CD4-positive, CD25-positive, alpha-beta regulatory T cell (primary cell): ENCODE results near the gene FRMD8. TPM values are rescaled to one million over a fixed set of nuclear protein-coding genes. Genes with fewer than 3 reads are reported as not detected.

Experiments used
- ATAC-seq, 2 donors: fragments of 150-1000 bp; cut with Tn5 transposase; one replicate each; pipeline ENCODE4 v1.10.0; 2021; ENCODE audit warnings: low read depth in 2 of 2, moderate number of reproducible peaks in 2 of 2, moderate library complexity in 1 of 2
- DNase-seq, 3 donors: peaks; one replicate each; pipeline versions ENCODE4 v3.0.0 to v3.0.0-alpha.2; 2012 to 2022; ENCODE audit warnings: mixed read lengths in 1 of 3
- H3K27ac ChIP-seq: one replicate; pipeline ENCODE4 v1.7.0; 2013; ENCODE audit warnings: mild to moderate bottlenecking, low read length; ENCODE audit not compliant: insufficient read depth, poor library complexity, severe bottlenecking
- H3K27me3 ChIP-seq: one replicate; pipeline ENCODE4 v1.7.0; 2013; ENCODE audit warnings: low read length; ENCODE audit not compliant: control insufficient read depth, insufficient read depth
- H3K36me3 ChIP-seq: one replicate; pipeline ENCODE4 v1.7.0; 2013; ENCODE audit warnings: mild to moderate bottlenecking, low read length, moderate library complexity; ENCODE audit not compliant: control insufficient read depth, insufficient read depth
- H3K4me1 ChIP-seq: 2 replicates; pipeline ENCODE4 v1.7.0; 2013; ENCODE audit warnings: mild to moderate bottlenecking, low read length; ENCODE audit not compliant: insufficient read depth, control insufficient read depth, poor library complexity, severe bottlenecking
- H3K4me3 ChIP-seq: one replicate; pipeline ENCODE4 v1.7.0; 2013; ENCODE audit warnings: low read depth, mild to moderate bottlenecking, low read length, moderate library complexity
- H3K9me3 ChIP-seq, 2 experiments: 1 replicate in 1 of 2; 2 replicates in 1 of 2; pipeline ENCODE4 v1.7.0; 2013; ENCODE audit warnings: low read length in 2 of 2, mild to moderate bottlenecking in 1 of 2, moderate library complexity in 1 of 2; ENCODE audit not compliant: control insufficient read depth in 2 of 2
- H3K27ac Mint-ChIP-seq, 3 donors: one replicate each; pipeline ENCODE4 v1.8.0; 2020 to 2022; ENCODE audit warnings: mild to moderate bottlenecking in 3 of 3, mixed read lengths in 3 of 3, moderate library complexity in 2 of 3
- H3K27me3 Mint-ChIP-seq: one replicate; pipeline ENCODE4 v1.8.0; 2022; ENCODE audit warnings: mild to moderate bottlenecking, mixed read lengths
- H3K36me3 Mint-ChIP-seq: one replicate; pipeline ENCODE4 v1.8.0; 2020; ENCODE audit warnings: mixed read lengths
- H3K4me1 Mint-ChIP-seq, 4 donors: one replicate each; pipeline ENCODE4 v1.8.0; 2020 to 2022; ENCODE audit warnings: mixed read lengths in 4 of 4, mild to moderate bottlenecking in 1 of 4
- H3K4me3 Mint-ChIP-seq, 4 donors: one replicate each; pipeline ENCODE4 v1.8.0; 2020 to 2022; ENCODE audit warnings: mild to moderate bottlenecking in 4 of 4, mixed read lengths in 4 of 4, moderate library complexity in 3 of 4
- H3K9me3 Mint-ChIP-seq, 7 donors: one replicate each; pipeline ENCODE4 v1.8.0; 2020 to 2022; ENCODE audit warnings: mixed read lengths in 7 of 7, mild to moderate bottlenecking in 3 of 7, moderate library complexity in 2 of 7
- polyA plus RNA-seq, 4 donors: library from polyadenylated mRNA; unstranded; fragments of 300-500 nt; fragmentation: Illumina TruSeq; gene quantifications; one replicate each; pipeline ENCODE4 v1.2.3, GENCODE V29; 2021
- total RNA-seq: library from RNA; stranded (reverse); gene quantifications from one replicate; pipeline ENCODE4 v1.2.3, GENCODE V29; 2022

Gene FRMD8
- total and polyA plus RNA-seq, 5 donors from 2014 or later = 47.4 to 55.1 (median 53.0) TPM

DNA sequence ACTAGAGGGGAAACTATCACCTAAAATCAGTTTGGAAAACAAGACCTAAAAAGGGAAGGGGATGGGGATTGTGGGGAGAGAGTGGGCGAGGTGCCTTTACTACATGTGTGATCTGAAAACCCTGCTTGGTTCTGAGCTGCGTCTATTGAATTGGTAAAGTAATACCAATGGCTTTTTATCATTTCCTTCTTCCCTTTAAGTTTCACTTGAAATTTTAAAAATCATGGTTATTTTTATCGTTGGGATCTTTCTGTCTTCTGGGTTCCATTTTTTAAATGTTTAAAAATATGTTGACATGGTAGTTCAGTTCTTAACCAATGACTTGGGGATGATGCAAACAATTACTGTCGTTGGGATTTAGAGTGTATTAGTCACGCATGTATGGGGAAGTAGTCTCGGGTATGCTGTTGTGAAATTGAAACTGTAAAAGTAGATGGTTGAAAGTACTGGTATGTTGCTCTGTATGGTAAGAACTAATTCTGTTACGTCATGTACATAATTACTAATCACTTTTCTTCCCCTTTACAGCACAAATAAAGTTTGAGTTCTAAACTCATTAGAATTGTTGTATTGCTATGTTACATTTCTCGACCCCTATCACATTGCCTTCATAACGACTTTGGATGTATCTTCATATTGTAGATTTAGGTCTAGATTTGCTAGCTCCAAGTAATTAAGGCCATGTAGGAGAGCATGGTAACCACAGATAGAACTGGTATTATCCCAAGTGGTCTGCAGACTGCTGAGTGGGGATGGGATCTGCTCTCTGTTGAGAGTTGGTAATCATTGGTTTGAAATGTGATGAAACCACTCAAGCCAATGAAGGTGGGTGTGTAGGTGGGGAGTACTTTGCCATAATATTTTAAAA lies 39.8 kb downstream of the FRMD8 start:
- Mint-ChIP-seq H3K36me3 (peaks cover 40% of the 10 kb centered on the region), H3K27ac (peak overlapping the region; percentile 96 to 100 (median 98)), H3K9me3 (peaks cover 0 to 3% (median 0%) of the 10 kb centered on the region in 7 donors), H3K4me1 (peaks cover 11 to 57% (median 46%) of the 10 kb centered on the region in 4 donors), H3K4me3 (peak overlapping the region; percentile 90 to 97 (median 95)), H3K27me3 (peaks cover 8% of the 10 kb centered on the region)
- Histone ChIP-seq H3K27ac (peak overlapping the region; percentile 100), H3K4me1 (peaks cover 68% of the 10 kb centered on the region), H3K27me3 (no peaks in the 10 kb centered on the region), H3K9me3 (no peaks in the 10 kb centered on the region), H3K36me3 (peaks cover 11% of the 10 kb centered on the region), H3K4me3 (peak overlapping the region; percentile 97)
- ATAC-seq (peak; percentile 29 to 33), DNase-seq (peak in 2 of 3 donors; percentile 83)

- peaks cover 4% of the 10 kb centered on the region for H3K27me3 Mint-ChIP-seq
- H3K4me1 ChIP-seq = peaks cover 68% of the 10 kb centered on the region
- H3K36me3 Mint-ChIP-seq = peaks cover 40% of the 10 kb centered on the region
- no peak for ATAC-seq
- no peaks in the 10 kb centered on the region for H3K9me3 ChIP-seq
- no peaks in the 10 kb centered on the region for H3K27me3 ChIP-seq
- H3K27ac Mint-ChIP-seq = peak overlapping the region; percentile 96 to 100 (median 98)
- H3K27ac ChIP-seq = peak overlapping the region; percentile 100
- DNase-seq = peak in 2 of 3 donors; percentile 46 to 76
- H3K9me3 Mint-ChIP-seq = peaks cover 0 to 3% (median 0%) of the 10 kb centered on the region in 7 donors
- H3K4me1 Mint-ChIP-seq = peaks cover 17 to 63% (median 53%) of the 10 kb centered on the region in 4 donors
- peak overlapping the region; percentile 90 to 97 (median 95) for H3K4me3 Mint-ChIP-seq
- peaks cover 11% of the 10 kb centered on the region for H3K36me3 ChIP-seq
- H3K4me3 ChIP-seq = peak overlapping the region; percentile 97
Measured at GRCh38 chr11:65426839-65427690, 40.6 kb downstream of the FRMD8 start.

- Histone ChIP-seq H3K4me1 (peaks cover 76% of the 10 kb centered on the region), H3K4me3 (peak overlapping the region; percentile 97), H3K27ac (peak overlapping the region; percentile 100), H3K36me3 (peaks cover 11% of the 10 kb centered on the region), H3K9me3 (no peaks in the 10 kb centered on the region), H3K27me3 (no peaks in the 10 kb centered on the region)
- H3K27ac Mint-ChIP-seq = peak overlapping the region; percentile 96 to 100 (median 98)
- H3K36me3 Mint-ChIP-seq = peaks cover 38% of the 10 kb centered on the region
- peaks cover 0 to under 1% (median 0%) of the 10 kb centered on the region in 7 donors for H3K9me3 Mint-ChIP-seq
- H3K27me3 Mint-ChIP-seq = peaks cover 4% of the 10 kb centered on the region
- no peak for ATAC-seq
- peaks cover 20 to 68% (median 60%) of the 10 kb centered on the region in 4 donors for H3K4me1 Mint-ChIP-seq
- peak overlapping the region; percentile 90 to 97 (median 95) for H3K4me3 Mint-ChIP-seq
- DNase-seq = peak in 2 of 3 donors; percentile 48 to 68
Measured at GRCh38 chr11:65427691-65428577, 41.5 kb downstream of the FRMD8 start.

DNA sequence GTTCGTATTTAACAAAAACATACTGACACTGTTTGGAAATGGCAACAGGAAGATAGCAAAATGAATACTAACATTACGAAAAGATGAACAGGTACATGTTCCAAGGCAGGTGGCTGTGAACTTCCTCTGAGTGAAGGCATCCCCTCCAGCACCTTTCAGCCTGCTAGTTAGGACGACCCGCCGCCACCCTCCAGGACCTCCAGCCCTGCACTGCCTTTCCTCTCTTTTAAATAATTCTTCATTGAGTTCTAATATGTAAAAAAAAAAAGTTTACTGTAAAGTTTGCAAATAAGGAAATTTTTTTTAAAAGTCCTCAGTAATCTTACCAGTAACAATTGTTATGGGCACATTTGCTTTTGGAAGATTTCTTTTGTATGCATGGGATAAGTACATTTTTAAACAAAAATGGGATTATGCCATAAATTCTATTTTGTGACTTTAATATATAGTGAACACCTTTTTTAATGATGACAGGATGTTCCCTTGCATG lies 42.2 kb downstream of the FRMD8 start:
- Mint-ChIP-seq H3K27ac (peak overlapping the region; percentile 96 to 100 (median 98)), H3K4me1 (peaks cover 25 to 72% (median 63%) of the 10 kb centered on the region in 4 donors), H3K27me3 (peaks cover 4% of the 10 kb centered on the region), H3K4me3 (peak overlapping the region; percentile 90 to 97 (median 95)), H3K9me3 (no peaks in the 10 kb centered on the region), H3K36me3 (peaks cover 37% of the 10 kb centered on the region)
- ATAC-seq (no peak), DNase-seq (peak in 1 of 3 donors; percentile 79)
- Histone ChIP-seq H3K4me3 (peak overlapping the region; percentile 97), H3K9me3 (no peaks in the 10 kb centered on the region), H3K4me1 (peaks cover 78% of the 10 kb centered on the region), H3K36me3 (peaks cover 11% of the 10 kb centered on the region), H3K27ac (peak overlapping the region; percentile 100), H3K27me3 (no peaks in the 10 kb centered on the region)

DNA sequence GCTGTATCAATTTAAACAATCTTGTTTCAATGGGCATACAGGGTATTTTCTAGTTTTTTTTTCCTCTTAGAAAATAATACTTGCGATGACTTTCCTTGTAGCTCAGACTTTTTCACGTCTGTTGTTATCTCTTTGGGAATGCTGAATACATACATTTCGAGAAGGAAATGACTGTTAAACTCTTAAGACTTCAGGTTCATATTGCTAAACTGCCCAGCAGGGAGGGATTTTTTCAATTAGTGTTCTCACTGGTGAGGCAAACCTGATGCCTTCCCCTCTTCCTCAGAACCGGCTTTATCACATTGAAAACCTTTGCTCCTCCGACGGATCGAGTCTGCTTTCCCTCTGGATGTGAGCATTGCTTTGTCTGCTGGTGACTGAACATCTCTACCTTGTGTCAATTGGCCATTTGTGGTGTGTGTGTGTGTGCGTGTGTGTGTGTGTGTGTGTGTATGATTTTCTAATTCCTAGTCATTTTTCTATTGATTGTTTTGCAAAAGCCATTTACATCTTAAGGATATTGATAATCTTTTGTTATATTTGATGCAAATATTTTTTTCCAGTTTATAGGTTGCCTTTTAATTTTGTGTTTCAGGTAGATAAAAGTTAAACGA lies 42.7 kb downstream of the FRMD8 start:
- Mint-ChIP-seq H3K4me1 (peaks cover 25 to 75% (median 65%) of the 10 kb centered on the region in 4 donors), H3K9me3 (no peaks in the 10 kb centered on the region), H3K27me3 (peaks cover 4% of the 10 kb centered on the region), H3K36me3 (peaks cover 33% of the 10 kb centered on the region), H3K4me3 (peak overlapping the region; percentile 90 to 97 (median 95)), H3K27ac (peak overlapping the region; percentile 96 to 100 (median 98))
- no peaks in the 10 kb centered on the region for H3K9me3 ChIP-seq
- DNase-seq = peak in 2 of 3 donors; percentile 22 to 63
- H3K27me3 ChIP-seq = no peaks in the 10 kb centered on the region
- no peak for ATAC-seq
- peak overlapping the region; percentile 97 for H3K4me3 ChIP-seq
- H3K36me3 ChIP-seq = peaks cover 11% of the 10 kb centered on the region
- peaks cover 73% of the 10 kb centered on the region for H3K4me1 ChIP-seq
- H3K27ac ChIP-seq = peak overlapping the region; percentile 100

DNA sequence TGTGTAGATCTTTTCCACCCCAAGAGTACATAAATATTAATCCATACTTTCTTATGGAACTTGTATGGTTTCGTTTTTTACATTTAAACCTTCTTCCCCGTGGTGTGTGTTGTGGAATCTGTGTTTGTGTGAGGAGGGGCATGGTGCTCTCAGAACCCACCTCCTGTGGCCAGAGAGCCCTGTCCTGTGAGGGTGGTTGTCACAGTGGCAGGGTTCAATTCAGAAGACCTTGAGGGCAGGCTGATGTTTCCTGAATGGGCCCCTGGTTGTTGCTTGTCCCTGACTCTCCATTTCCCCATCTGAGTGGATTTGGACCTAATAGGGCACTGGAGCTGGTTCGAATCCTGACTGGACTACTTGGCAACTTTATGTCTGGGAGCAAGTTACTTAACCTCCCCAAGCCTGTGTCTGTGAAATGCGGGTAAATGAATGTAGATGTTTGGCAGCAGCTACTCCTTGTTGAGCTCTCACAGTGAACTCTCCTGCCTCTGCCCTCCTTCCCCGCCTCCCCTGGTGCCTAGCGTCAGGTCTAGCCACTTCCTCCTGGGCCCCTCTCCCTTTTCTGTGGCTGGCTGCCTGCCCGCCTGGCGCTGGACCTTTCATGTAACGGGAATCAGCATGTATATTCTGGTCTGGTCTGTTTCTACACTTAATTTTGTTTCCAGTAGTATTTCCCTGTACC lies 43.4 kb downstream of the FRMD8 start:
- Histone ChIP-seq H3K27ac (peak overlapping the region; percentile 100), H3K27me3 (no peaks in the 10 kb centered on the region), H3K4me3 (peak overlapping the region; percentile 97), H3K9me3 (no peaks in the 10 kb centered on the region), H3K4me1 (peaks cover 72% of the 10 kb centered on the region), H3K36me3 (peaks cover 16% of the 10 kb centered on the region)
- H3K36me3 Mint-ChIP-seq = peaks cover 35% of the 10 kb centered on the region
- peak overlapping the region; percentile 90 to 97 (median 95) for H3K4me3 Mint-ChIP-seq
- H3K27me3 Mint-ChIP-seq = no peaks in the 10 kb centered on the region
- no peak for ATAC-seq
- H3K4me1 Mint-ChIP-seq = peaks cover 28 to 82% (median 70%) of the 10 kb centered on the region in 4 donors
- H3K27ac Mint-ChIP-seq = peak overlapping the region; percentile 96 to 98 (median 98)
- no peaks in the 10 kb centered on the region for H3K9me3 Mint-ChIP-seq
- DNase-seq = peak in 2 of 3 donors; percentile 50 to 74
